PC-3 (cell line): Measurements from ENCODE around the gene CABLES1. TPM values are rescaled to one million over a fixed set of nuclear protein-coding genes. Genes with fewer than 3 reads are reported as not detected.

Source experiments
- ATAC-seq: fragments of 200-7000 bp; cut with Tn5 transposase; 2 replicates; pipeline ENCODE4 v1.9.1; 2020; ENCODE audit warnings: mild to moderate bottlenecking, moderate library complexity
- BruUV-seq: library from RNA; stranded (reverse); fragments of 400-500 nt; replicated peaks from 2 replicates; lab custom pipeline; 2021; lab: Mats Ljungman, UMichigan
- CTCF ChIA-PET: fragments of 300-600 bp; sonication (Branson Sonifier 250); formaldehyde crosslinking; loops from one replicate; lab custom pipeline; 2022; ENCODE audit warnings: antibody characterized with exemption; lab: Charles Lee
- POLR2A ChIA-PET: fragments of 300-600 bp; sonication (Branson Sonifier 250); formaldehyde crosslinking; loops from one replicate; lab custom pipeline; 2022; ENCODE audit warnings: antibody characterized with exemption; ENCODE audit not compliant: unreplicated experiment; lab: Charles Lee
- DNase-seq: peaks from one replicate; pipeline ENCODE4 v3.0.0-alpha.2; 2015
- H2AFZ ChIP-seq: fragments of 300-600 bp; sonication (generic); 2 replicates; pipeline ENCODE4 v1.6.0; 2016; ENCODE audit warnings: antibody characterized with exemption, low read length
- H3F3A ChIP-seq: fragments of 300-600 bp; sonication (generic); one replicate; pipeline ENCODE4 v1.6.0; 2017; ENCODE audit warnings: antibody characterized with exemption, low read length, control low read depth, mild to moderate bottlenecking; ENCODE audit not compliant: unreplicated experiment
- H3K27ac ChIP-seq: fragments of 300-600 bp; sonication (generic); 2 replicates; pipeline ENCODE4 v1.5.1; 2016; ENCODE audit warnings: mild to moderate bottlenecking, low read length
- H3K27me3 ChIP-seq: fragments of 300-600 bp; sonication (generic); 2 replicates; pipeline ENCODE4 v1.6.1; 2016; ENCODE audit warnings: low read length, mixed read lengths
- H3K36me3 ChIP-seq: fragments of 300-600 bp; sonication (generic); 2 replicates; pipeline ENCODE4 v1.6.1; 2016; ENCODE audit warnings: low read depth, mixed run types, low read length, mixed read lengths
- H3K4me1 ChIP-seq: fragments of 300-600 bp; sonication (generic); 2 replicates; pipeline ENCODE4 v1.5.1; 2016; ENCODE audit warnings: low read length; ENCODE audit not compliant: insufficient read depth
- H3K4me2 ChIP-seq: fragments of 300-600 bp; sonication (generic); 2 replicates; pipeline ENCODE4 v1.6.0; 2016; ENCODE audit warnings: low read length
- H3K4me3 ChIP-seq: fragments of 300-600 bp; sonication (generic); 2 replicates; pipeline ENCODE4 v1.5.1; 2016; ENCODE audit warnings: mild to moderate bottlenecking, low read length, mixed read lengths
- H3K79me2 ChIP-seq: fragments of 300-600 bp; sonication (generic); 2 replicates; pipeline ENCODE4 v1.6.1; 2017; ENCODE audit warnings: low read length, mixed read lengths
- H3K9ac ChIP-seq: fragments of 300-600 bp; sonication (generic); 2 replicates; pipeline ENCODE4 v1.6.0; 2016; ENCODE audit warnings: mild to moderate bottlenecking, low read length
- H3K9me2 ChIP-seq: fragments of 300-600 bp; sonication (generic); replicated peaks from 2 replicates; pipeline ENCODE4 v1.6.1; 2016; ENCODE audit warnings: mixed run types, low read length, mixed read lengths
- H3K9me3 ChIP-seq: fragments of 300-600 bp; sonication (generic); 2 replicates; pipeline ENCODE4 v1.6.1; 2016; ENCODE audit warnings: low read length, mixed read lengths
- H4K20me1 ChIP-seq: fragments of 300-600 bp; sonication (generic); 2 replicates; pipeline ENCODE4 v1.6.1; 2016; ENCODE audit warnings: low read length, mixed read lengths
- EZH2 ChIP-seq: fragments of 300-600 bp; sonication (generic); IDR thresholded peaks from one replicate; pipeline ENCODE4 v1.6.1; 2017; ENCODE audit warnings: antibody characterized with exemption, mild to moderate bottlenecking, low read length; ENCODE audit not compliant: unreplicated experiment
- EZH2phosphoT487 ChIP-seq: fragments of 300-600 bp; sonication (generic); IDR thresholded peaks from 2 replicates; pipeline ENCODE4 v1.6.1; 2018; ENCODE audit warnings: mild to moderate bottlenecking, antibody characterized with exemption, low read length, borderline replicate concordance
- intact Hi-C: fragments of 100-400 bp; cut with micrococcal nuclease; formaldehyde crosslinking; loops from 2 replicates; pipeline ENCODE4 v1.9.0; 2023
- total RNA-seq: library from RNA; depleted of rRNA; stranded (reverse); fragments of >200 nt; gene quantifications from 2 replicates; pipeline ENCODE4 v1.2.3, GENCODE V29; 2014
- TF ChIP-seq, protein P1 (sequence below): fragments of 300-600 bp; sonication (generic); conservative IDR thresholded peaks from 2 replicates; pipeline ENCODE4 v1.5.1; 2017; ENCODE audit warnings: antibody characterized with exemption, low read depth, mild to moderate bottlenecking, low read length

Gene CABLES1
- total RNA-seq, 1 experiment from 2014 or later: 18.6 TPM

DNA sequence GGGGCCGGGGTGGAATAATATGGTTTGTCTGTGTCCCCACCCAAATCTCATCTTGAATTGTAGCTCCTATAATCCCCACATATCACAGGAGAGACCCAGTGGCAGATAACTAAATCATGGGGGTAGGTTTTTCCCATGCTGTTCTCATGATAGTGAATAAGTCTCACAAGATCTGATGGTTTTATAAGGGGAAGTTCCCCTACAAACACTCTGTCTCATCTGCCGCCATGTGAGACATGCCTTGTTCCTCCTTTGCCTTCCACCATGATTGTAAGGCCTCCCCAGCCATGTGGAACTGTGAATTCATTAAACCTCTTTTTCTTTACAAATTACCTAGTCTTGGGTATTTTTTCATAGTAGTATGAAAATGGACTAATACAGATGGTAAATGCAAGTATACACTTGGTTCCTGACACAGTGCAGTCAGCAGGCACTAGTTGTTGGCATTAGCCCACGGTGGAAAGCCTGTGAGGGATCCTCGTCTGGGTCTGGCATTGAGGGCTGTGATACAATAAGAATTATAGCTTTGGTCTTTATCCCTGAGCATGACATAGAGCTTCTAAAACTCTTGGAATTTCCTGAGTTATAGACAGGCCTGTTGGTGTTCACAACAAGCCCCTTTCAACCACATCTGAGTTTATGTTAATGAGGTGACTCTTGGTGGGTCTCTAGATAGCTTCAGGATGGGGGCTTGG lies 135.8 kb downstream of the CABLES1 start:
- Histone ChIP-seq H3K9me2 (no peaks in the 10 kb centered on the region), H3K4me3 (no peak overlapping the region), H3K27ac (no peak overlapping the region), H4K20me1 (no peaks in the 10 kb centered on the region), H3K79me2 (no peaks in the 10 kb centered on the region), H3F3A (no peaks in the 10 kb centered on the region), H3K36me3 (0 out of 2 replicates have a peak, but pooled peaks cover 3% of the 10 kb centered on the region), H3K9ac (no peak overlapping the region), H3K27me3 (no peaks in the 10 kb centered on the region), H2AFZ (no peak overlapping the region), H3K9me3 (peaks cover 5% of the 10 kb centered on the region; the same call in 1 of the 2 replicates), H3K4me1 (no peaks in the 10 kb centered on the region), H3K4me2 (no peak overlapping the region)
- ChIA-PET POLR2A (no interaction called here), CTCF (no interaction called here)
- ATAC-seq: no peak
- TF ChIP-seq EZH2phosphoT487: no peak
- no peak for TF ChIP-seq EZH2
- TF ChIP-seq, protein P1, sequence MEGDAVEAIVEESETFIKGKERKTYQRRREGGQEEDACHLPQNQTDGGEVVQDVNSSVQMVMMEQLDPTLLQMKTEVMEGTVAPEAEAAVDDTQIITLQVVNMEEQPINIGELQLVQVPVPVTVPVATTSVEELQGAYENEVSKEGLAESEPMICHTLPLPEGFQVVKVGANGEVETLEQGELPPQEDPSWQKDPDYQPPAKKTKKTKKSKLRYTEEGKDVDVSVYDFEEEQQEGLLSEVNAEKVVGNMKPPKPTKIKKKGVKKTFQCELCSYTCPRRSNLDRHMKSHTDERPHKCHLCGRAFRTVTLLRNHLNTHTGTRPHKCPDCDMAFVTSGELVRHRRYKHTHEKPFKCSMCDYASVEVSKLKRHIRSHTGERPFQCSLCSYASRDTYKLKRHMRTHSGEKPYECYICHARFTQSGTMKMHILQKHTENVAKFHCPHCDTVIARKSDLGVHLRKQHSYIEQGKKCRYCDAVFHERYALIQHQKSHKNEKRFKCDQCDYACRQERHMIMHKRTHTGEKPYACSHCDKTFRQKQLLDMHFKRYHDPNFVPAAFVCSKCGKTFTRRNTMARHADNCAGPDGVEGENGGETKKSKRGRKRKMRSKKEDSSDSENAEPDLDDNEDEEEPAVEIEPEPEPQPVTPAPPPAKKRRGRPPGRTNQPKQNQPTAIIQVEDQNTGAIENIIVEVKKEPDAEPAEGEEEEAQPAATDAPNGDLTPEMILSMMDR: no peak
- intact Hi-C loops: no loop called here
- BruUV-seq: no TSS peak
- no peak for DNase-seq

DNA sequence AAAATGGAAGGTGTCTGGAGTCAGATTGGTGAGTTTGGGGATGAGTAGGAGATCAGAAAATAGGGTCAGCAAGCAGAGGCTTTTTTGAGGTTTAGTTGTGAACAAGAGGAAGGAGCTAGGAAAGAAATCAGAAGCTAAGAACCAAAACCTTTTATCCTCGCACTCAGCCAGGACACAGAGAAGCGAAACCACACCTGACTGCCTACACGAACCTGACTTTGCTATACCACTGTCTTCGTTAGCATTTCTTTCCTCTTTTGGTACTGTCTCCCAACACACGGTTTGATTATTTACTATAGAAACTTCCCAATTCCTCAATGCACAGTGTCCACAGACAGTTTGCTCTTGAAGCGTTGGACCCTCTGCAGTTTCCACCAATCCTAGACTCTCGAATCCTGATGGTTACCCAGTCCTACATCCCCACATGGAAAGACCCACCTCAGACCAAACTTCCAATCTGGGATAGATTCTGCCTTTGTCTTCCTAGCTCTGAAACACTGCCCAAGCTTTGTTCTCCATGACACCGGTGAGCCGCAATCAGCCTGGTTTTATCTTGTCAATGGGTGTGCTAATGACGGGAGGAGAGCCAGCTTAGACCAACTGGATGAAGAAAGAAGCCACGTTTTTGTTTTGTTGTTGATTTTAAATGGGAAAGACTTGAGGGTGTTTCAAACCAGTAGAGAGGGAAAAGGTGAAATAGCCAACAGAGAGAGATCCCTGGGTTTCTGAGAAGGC lies 137.4 kb downstream of the CABLES1 start:
- ChIA-PET POLR2A (no interaction called here), CTCF (no interaction called here)
- Histone ChIP-seq H3K4me3 (no peak overlapping the region), H3K79me2 (no peaks in the 10 kb centered on the region), H4K20me1 (no peaks in the 10 kb centered on the region), H2AFZ (no peak overlapping the region), H3F3A (no peaks in the 10 kb centered on the region), H3K36me3 (0 out of 2 replicates have a peak, but pooled peaks cover 3% of the 10 kb centered on the region), H3K9me3 (peaks cover 5% of the 10 kb centered on the region; the same call in 1 of the 2 replicates), H3K4me1 (no peaks in the 10 kb centered on the region), H3K9me2 (no peaks in the 10 kb centered on the region), H3K27ac (no peak overlapping the region), H3K9ac (no peak overlapping the region), H3K27me3 (no peaks in the 10 kb centered on the region), H3K4me2 (no peak overlapping the region)
- BruUV-seq: no TSS peak
- intact Hi-C loops: no loop called here
- DNase-seq (no peak), ATAC-seq (no peak)
- TF ChIP-seq EZH2phosphoT487 (no peak), EZH2 (no peak)
- TF ChIP-seq, protein P1: no peak
